Stimulated activated CD4-positive, alpha-beta T cell treated with anti-CD3 and anti-CD28 coated beads, Interleukin-2, amount 100 ng/mL, for 48 hours (primary cell): ENCODE measurements around the gene SH3RF2.
"Not testable (repeated sequence)": the region's sequence is repeated elsewhere in the genome, so short reads cannot be mapped to it uniquely, and the experiment has no call there.

Experiments
- DNase-seq, 2 donors: peaks; one replicate each; pipeline ENCODE4 v3.0.0-alpha.2; 2020

Gene SH3RF2

DNA sequence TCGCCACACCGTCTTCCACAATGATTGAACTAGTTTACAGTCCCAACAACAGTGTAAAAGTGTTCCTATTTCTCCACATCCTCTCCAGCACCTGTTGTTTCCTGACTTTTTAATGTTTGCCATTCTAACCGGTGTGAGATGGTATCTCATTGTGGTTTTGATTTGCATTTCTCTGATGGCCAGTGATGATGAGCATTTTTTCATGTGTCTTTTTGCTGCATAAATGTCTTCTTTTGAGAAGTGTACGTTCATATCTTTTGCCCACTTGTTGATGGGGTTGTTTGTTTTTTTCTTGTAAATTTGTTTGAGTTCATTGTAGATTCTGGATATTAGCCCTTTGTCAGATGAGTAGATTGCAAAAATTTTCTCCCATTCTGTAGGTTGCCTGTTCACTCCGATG lies 74.1 kb downstream of the SH3RF2 start:
- DNase-seq, result not testable (repeated sequence)

DNA sequence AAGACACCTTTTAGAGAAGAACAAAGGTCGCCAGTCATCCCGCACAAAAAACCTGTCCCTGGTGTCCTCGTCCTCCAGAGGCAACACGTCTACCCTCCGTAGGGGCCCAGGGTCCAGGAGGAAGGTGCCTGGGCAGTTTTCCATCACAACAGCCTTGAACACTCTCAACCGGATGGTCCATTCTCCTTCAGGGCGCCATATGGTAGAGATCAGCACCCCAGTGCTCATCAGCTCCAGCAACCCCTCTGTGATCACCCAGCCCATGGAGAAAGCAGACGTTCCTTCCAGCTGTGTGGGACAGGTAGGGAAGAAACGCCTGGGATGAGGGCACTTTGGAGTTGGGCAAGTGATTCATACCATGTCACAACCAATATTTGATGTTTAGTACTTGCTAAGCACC lies 77.4 kb downstream of the SH3RF2 start:
- no peak for DNase-seq

DNA sequence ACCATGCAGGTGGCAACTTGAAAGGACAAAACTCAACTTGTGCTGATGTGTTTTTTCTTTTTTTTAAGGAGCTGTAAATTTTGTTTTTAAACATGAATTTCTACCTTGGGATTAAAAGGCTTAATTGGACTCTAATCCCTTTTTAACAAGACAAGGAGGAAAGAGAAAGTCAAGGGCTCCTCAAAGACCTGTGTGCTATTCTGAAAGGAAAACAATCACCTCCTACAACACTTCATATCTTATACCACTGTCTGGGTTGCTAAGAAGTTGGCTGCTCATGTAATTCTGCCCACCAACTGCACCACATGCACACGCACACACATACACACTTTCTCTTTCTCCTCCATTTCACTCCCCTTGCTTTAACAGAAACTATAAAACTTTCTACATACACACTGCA lies 78.6 kb downstream of the SH3RF2 start:
- DNase-seq, result no peak

GRCh38 chr5:146016764-146017484 lies 80.5 kb downstream of the SH3RF2 start:
- no peak for DNase-seq

DNA sequence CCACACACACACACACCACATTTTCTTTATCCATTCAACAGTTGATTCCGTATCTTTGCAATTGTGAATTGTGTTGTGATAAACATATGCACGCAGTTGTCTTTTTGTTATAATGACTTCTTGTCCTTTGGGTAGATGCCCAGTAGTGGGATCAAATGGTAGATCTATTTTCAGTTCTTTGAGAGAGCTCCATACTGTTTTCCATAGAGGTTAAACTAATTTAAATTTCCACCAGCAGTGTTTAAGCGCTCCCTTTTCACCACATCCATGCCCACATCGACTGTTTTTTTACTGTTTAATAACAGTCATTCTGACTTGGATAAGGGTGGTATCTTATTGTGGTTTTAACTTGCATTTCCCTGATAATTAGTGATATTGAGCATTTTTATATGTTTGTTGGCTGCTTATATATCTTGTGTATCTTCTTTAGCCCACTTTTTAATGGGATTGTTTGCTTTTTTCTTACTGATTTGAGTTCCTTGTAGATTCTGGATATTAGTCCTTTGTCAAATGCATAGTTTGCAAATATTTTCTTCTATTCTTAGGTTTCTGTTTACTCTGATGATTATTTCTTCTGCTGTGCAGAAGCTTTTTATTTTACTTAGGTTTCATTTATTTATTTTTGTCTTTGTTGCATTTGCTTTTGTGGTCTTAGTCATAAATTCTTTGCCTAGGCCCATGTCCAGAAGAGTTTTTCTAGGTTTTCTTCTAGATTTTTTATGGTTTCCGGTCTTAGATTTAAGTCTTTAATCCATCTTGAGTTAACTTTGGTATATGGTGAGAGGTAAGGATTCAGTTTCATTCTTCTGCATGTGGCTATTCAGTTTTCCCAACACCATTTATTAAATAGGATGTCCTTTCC lies 82.4 kb downstream of the SH3RF2 start:
- no peak for DNase-seq

GRCh38 chr5:146020100-146020499 lies 83.7 kb downstream of the SH3RF2 start:
- DNase-seq, result no peak

GRCh38 chr5:146024034-146024433 lies 87.7 kb downstream of the SH3RF2 start:
- no peak for DNase-seq

DNA sequence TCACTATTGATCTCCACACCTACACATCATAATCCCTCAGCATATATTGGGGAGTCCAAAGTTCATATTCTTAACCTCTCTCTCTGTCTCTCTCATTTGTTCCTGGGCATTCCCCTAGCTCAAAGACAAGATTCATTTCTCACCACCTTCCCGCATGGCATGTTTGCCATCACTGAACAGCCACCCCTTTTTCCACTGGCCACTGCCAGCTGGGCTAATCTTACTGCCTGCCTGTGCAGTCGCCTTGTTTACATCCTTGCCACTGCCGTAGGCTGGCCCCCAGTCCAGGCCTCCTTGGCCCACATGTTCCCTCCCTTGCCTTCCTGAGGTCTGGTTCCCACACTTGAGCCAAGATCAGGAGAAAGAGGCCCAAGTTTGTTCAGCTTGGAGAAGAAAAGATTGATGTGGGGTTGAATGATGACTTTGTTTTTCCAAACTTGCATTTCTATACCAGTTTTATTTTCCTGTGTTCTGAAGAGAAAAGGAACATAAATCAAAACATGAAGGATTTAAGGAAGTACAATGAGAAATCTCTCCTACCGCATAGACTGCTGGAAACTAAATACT lies 88.8 kb downstream of the SH3RF2 start:
- no peak for DNase-seq

DNA sequence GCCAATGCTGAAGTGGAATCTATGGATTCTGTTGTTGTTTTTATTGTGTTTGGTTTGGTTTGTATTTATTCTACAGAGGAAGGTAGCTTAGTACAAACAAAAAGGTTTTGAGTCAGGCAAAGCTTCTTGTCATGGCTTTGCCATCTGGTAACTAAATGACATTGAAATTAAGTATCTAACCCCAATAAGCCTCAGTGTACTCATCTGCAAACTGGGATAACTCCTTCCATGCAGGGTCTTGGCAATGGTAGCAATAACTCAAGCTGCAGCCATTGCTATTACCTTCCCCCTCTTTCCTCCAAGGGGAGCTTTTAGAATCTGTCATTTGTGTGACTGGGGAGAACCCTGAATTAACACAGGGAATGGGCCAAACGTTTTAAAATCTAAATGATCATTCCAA lies 89.3 kb downstream of the SH3RF2 start:
- no peak for DNase-seq

DNA sequence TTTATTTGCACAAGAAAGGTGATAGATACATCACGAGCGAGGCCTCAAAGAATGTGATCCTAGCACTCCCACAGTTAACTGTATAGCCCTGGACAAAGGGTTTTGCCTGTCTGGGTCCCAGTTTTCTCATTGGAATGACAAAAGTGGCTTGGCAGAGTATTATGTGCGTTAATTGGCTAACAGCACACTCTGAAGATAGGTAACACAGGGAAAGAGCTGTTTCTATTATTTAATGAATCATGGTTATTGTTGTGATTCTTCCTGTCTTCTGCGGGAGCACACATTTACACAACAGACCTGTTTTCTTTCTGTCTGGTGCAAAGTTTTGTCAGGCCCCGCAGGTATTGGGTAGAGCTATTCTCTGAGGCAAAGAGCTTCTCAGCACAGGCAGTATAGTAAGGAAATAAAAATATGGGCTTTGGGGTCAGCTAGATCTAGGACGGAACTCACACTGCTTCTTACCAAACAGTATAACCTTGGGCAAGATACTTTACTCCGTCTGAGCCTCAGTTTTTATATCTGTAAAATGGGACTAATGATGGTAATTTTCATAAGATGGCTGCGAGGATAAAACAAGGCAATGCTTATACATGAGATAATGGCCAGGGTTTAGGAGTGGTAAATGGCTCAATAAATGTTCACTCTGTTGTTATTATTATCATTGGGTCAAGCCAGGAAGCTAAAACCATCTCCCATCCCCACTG lies 90.1 kb downstream of the SH3RF2 start:
- no peak for DNase-seq

DNA sequence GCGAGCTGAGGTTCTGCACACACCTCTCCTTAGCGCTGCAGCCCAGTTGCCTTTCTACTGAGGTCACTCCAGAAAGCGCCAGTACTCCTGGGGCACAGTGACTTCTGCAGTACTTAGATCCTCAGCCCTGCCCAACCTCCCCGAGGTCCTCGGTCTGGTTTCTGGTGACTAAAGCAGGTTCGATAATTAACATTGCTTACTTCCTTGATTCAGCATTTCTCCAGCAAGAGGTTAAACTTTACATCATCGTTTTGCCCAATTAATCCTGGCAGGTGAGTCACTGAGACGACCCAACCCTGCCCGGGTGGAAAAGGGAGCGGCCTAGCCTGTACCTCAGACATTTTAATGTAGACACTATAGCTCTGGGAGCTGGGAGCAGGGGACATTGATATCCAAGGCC lies 91.4 kb downstream of the SH3RF2 start:
- DNase-seq, result no peak

DNA sequence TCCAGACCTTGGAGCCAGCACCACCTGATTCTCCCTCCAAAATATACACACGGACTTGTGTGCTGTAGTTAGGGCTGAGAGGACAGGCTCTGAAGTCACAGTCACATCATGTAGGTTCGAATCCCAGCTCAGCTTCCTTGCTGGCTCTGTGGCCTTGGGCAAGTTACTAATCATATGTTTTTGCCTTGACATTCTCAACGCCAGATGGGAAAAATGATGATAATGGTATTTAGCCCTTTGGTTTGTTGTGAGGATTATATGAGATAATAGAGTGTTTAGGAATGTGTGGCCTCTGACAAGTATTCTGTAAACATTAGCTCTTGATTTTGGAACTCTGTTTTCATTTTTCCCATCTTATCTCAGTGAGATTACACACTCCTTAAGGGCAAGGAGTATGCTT lies 96.5 kb downstream of the SH3RF2 start:
- no peak for DNase-seq

DNA sequence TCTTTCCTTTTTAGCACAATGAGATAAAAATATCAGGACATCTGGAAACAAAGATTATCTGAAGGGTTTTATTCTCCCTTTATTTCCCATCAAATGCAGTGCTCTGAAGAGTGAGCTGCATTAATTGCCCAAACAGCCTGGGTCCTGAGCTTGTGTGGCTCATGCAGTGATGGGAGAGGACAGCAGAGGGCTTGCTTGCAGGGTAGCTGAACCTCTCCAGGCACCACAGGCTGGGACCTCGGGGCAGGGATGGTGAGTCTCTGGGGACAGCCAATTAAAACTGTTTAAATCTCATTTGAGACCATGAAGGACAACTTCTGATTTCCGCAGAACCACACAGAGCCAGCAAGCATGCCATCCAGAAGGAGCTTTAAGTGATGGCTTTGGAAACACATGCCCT lies 97.7 kb downstream of the SH3RF2 start:
- no peak for DNase-seq

DNA sequence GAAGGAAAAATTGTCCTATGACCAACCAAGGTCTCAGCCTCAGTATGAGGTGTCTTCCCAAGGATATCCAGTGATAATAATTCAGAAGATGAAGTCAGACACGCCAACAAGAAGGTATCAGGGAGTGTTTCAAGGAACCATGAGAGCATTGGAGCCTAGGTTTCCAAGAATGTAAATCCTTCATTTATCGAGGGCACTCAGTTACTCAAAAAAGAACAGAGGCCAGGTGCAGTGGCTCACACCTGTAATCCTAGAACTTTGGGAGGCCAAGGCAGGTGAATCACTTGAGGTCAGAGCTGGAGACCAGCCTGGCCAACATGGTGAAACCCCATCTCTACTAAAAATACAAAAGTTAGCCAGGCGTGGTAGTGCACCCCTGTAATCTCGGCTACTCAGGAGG lies 98.2 kb downstream of the SH3RF2 start:
- DNase-seq, result no peak

GRCh38 chr5:146039420-146039819 lies 103.0 kb downstream of the SH3RF2 start:
- no peak for DNase-seq

GRCh38 chr5:146040527-146040926 lies 104.1 kb downstream of the SH3RF2 start:
- DNase-seq, result no peak

DNA sequence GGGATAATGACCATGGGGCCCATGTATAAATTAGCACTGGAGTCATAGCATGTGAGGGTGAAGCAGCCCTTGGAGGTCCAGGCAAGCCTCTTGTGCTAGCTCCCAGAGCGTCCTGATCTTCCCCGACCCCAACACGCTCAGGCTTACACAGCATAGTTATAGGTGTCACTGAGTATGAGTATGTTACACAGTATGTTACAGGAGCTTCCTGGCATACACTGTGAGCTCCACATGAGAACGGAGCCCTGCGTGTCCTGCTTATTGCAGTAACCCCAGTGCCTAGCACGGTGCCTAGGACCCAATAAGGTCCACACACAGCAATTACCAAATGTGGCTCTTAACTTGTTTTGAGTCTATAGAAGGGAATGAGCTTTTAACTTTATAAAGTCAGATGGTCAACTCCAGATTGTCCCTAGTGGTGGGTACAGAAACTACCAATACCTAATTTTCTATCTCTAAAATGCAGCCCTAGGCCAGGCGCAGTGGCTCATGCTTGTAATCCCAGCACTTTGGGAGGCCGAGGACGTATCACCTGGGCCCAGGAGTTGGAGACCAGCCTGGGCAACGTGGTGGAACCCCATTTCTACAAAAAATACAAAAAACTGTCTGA lies 104.9 kb downstream of the SH3RF2 start:
- no peak for DNase-seq

GRCh38 chr5:146042628-146043279 lies 106.4 kb downstream of the SH3RF2 start:
- DNase-seq, result no peak

- DNase-seq, result no peak
Measured at GRCh38 chr5:146043722-146044121, 107.3 kb downstream of the SH3RF2 start.

- no peak for DNase-seq
Measured at GRCh38 chr5:146047396-146047795, 111.0 kb downstream of the SH3RF2 start.

DNA sequence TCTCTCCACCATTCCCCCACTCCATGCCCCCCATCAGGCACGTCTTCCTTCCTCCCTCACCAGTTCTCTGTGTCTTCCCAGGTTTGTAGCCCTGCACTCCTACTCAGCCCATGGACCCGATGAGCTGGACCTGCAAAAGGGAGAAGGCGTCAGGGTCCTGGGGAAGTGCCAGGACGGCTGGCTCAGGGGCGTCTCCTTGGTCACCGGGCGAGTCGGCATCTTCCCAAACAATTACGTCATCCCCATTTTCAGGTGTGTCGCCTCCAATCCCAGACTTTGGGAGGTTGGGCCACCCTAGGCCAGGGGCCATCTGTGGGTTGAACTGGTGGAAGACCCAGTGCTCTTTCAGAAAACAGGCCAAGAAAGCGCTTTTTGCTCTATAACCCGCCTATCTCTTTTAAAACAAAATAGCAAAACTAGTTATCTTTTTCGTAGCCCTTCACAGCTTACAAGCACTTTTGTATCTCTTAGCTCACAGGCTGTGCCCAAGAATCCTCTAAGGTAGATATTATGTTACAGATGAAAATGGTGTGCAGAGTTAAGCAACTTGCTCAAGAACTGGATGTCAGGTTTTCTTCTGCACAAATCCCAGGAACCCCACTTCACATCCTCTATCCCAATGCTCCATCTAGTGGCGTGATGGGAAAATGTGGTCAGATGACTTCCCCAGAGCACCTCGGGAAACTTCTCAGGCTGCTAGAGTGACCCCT lies 112.8 kb downstream of the SH3RF2 start:
- DNase-seq, result peak; percentile 19 to 22

DNA sequence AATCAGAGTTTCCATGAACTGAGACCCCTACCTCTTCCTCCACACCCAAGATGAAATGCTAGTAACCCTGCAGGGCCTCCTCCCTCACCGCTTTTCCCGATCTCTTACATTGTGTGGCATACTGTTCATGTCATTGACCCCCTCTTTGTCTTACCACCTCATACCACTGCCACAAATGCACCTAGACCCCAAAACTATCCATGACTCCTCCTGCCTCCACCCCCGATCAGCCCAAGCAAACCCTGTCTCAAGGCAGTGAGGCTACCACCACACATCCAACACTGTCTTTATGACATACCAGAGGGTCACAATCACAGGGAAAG lies 113.3 kb downstream of the SH3RF2 start:
- no peak for DNase-seq
